Nucleus accumbens (tissue), 56 donors: ENCODE measurements around the gene GGTA1.
A peak's percentile ranks its signal among the peaks of the same experiment; 100 is the strongest.
"Not testable (repeated sequence)": the region's sequence is repeated elsewhere in the genome, so short reads cannot be mapped to it uniquely, and the experiment has no call there.

Experiments used
- DNase-seq, 56 donors: peaks; one replicate each; lab custom pipeline; 2025; lab: John Stamatoyannopoulos, UW

GGTA1 gene

GRCh38 chr9:121463026-121463807, 36.4 kb downstream of the GGTA1 start:
- peak in 5 of 56 donors; percentile 5 to 50 (median 29) for DNase-seq

DNA sequence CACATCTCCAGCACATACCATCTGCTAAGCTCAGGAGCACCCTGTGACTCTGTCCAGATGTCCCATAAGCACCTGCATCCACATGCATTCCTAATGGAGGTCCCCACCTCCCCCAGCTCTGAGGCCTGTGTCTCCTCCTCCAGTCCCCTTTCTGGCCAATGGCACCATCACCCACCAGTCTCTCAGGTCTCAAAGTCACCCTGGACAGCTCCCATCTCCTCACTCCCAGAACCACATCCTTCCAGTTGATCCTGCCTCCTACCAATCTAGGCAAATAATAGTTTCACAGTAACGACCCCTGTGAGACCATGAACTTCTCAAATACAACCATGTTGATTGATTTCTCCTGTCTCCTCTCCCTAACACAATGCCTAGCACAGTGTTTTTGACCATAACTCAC, 40.1 kb downstream of the GGTA1 start:
- no peak for DNase-seq

DNA sequence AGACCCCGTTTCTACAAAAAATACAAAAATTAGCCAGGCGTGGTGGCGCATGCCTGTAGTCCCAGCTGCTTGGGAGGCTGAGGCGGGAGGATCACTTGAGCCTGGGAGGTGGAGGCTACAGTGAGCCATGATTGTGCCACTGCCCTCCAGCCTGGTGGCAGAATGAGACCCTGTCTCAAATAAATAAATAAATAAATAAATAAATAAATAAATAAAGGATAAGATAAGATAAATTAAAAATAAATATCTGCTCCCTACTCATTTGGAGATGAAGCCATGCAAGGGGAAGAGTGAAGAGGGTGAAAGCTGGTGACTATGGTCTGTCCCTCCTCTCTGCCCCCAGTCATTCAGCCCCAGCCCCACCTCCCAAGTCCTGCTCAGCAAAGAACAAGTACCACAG, 41.2 kb downstream of the GGTA1 start:
- DNase-seq = not testable (repeated sequence)

GRCh38 chr9:121455527-121456239, 44.0 kb downstream of the GGTA1 start:
- DNase-seq = no peak

DNA sequence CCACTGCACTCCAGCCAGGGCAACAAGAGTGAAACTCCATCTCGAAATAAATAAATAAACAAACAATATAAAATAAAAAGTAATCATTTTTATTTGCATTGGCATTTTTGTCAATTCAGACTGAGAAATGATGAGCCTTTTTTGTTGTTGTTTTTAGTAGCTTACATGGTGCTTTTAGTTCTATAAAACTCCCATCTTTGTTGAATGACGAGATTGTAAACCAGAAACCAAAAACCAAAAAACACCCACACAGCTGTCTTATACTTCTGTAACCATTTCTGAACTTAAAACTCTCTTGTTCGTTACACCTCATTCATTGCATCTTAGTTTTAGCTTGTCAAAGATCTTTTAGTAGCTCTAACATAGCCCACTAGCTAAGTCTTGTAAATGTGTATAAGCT, 44.7 kb downstream of the GGTA1 start:
- no peak for DNase-seq

DNA sequence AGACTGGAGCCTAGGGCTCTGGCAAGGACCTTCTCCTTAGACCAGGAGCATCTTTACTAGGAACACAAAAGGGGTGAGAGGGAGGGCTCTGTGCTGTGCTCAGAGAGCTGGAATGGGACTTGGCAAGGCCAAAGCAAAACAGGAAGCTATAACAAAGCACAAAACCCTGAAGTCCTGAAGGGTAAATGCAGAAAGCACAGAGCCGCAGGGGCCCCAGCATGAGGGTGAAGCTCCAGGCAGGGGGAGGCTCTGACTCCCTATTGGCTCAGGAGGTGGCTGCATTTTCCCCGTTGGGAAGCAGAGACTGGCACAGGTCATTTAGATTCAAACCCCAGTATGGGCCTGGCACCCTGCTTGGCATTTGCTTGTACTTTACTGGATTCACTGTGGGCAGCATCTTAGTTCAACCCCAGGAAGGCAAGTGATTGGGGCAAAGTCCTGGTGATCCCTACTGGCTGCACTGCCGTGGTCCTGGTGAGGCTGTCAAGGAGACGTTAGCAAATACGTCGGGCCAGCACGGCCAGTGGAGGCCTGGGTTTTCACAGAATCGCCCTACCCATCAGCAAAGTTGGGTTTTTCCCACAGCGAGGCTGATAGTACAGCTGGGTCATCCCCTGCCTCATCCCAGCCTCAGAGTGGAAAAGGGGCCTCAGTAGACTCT, 46.3 kb downstream of the GGTA1 start:
- no peak for DNase-seq

- DNase-seq = no peak
These were observed 47.6 kb downstream of the GGTA1 start for GRCh38 chr9:121452085-121452484.

DNA sequence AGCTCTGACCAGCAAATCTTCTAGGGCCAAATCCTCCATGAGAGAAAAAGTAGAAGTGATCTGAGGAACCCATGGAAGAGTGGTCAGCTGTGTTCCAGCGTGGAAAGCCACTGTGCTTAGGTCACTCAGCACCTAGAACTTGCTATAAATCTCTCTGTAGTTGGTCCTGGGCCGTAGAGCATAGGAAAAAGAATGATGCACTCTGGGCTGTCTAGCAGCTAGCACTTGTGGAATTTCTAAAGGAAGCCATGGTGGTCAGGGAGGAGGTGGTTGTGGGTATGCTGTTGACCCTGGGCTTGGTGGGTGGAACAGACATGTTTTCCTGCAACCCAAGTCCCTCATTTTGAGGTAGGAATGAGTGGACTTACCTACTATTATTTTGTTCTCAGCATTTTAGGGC, 48.1 kb downstream of the GGTA1 start:
- no peak for DNase-seq

DNA sequence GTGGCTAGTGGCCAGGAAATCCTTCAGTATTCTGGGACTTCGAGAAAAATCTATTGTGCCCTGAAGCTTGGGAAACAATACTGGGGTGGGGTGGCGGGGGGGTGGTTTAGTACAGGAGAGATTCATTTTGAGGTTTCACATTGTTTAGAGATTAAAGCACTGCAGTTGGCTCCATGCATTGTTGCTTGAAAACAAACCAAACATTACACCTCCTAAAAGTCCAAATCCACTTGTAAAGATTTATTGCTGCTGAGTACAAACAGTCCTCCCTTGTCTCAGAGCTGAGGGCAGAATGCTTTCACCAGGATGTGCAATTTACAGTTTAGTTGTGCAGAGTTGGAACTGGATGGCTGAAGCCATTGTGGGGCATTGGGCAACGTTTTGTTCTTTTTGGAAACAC, 49.4 kb downstream of the GGTA1 start:
- no peak for DNase-seq

DNA sequence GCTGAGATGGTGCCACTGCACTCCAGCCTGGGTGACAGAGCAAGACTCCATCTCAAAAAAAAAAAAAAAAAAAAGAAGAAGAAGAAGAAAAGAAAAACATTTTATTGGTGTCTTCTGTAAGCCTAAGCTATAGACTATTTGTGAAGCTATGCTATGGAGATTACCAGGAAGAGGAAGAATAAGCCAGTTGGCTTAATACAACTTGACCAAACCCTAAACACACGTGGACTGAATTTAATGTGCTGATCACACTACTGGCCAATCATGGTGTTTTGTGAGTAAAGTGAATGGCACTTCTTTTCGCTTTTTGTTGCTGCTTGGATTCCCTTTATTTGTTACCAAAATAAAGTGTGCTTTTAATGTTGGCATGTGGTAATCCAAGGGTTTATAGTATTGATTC, 49.9 kb downstream of the GGTA1 start:
- DNase-seq = no peak

- no peak for DNase-seq
These were observed 52.3 kb downstream of the GGTA1 start for GRCh38 chr9:121447321-121447834.

DNA sequence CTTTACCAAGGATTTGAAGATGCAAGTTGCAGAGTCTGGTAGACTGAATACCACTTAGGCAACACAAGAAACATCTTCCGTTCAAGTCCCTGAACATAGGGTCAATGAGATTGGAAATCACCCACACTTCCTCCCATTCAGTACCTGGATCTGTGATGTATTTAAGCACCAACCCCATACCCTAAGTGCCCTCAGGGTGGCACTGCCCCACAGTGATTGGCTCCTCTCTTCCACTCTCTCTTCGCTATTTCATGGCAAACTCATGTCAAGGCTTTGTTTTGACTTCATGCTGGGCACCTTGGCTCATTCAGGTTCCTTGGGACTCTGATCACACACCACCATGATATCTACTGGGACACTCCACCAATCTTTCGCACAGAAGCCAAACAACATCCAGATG, 53.7 kb downstream of the GGTA1 start:
- no peak for DNase-seq

GRCh38 chr9:121443981-121444380, 55.7 kb downstream of the GGTA1 start:
- no peak for DNase-seq

GRCh38 chr9:121441165-121441564, 58.5 kb downstream of the GGTA1 start:
- DNase-seq = no peak

- no peak for DNase-seq
These were observed 59.7 kb downstream of the GGTA1 start for GRCh38 chr9:121439711-121440664.

DNA sequence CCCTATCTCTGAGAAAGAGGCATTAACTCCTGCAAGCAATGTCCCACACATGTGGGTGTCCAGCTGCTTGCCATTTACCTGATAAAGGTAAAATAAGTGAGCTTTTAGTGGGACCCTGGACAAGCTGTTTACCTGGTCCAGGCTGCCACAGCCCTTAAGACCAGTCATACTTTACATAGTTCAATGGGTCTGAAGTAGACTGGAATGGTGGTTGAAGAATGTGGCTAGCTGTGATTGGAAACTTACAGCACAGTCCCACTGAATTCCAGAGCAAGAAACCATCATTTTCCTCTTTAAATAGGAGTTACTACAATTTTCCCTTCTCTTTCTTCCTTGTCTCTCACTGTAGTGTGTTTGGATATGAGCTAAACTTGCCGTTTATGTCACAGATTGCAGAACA, 60.6 kb downstream of the GGTA1 start:
- DNase-seq = no peak

DNA sequence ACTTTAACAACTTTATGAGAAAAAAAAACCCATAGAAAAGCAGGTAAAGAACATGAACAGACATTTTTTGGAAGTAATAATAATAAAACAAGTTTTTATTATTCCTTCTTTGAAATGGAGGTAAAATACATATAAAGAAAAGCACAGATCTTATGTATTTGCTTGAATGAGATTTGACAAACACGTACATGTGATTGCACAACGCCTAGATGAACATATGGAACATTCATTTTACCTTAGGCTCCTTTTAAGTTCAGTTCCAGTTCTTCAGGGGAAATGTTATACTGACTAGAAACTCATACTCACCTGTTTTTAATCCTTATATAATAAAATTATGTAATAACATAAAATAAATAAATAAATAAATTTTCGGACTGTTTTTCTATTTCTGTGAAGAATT, 61.8 kb downstream of the GGTA1 start:
- no peak for DNase-seq

- not testable (repeated sequence) for DNase-seq
These were observed 62.6 kb downstream of the GGTA1 start for GRCh38 chr9:121437046-121437445.

- DNase-seq = no peak
These were observed 64.7 kb downstream of the GGTA1 start for GRCh38 chr9:121434969-121435368.

DNA sequence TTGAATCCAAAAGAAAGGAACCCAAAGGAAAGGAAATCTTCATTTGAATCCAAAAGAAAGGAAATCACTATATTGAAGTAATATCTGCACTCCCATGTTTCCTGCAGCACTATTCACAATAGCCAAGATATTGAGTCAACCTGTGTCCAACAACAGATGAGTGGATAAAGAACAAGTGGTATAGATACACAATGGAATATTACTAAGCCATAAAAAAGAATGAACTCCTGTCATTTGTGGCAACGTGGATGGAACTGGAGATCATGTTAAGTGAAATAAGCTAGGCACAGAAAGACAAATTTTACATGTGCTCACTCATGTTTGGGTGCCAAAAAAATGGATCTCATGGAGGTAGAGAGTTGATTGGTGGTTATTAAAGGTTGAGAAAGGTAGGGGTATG, 71.7 kb downstream of the GGTA1 start:
- DNase-seq = no peak
